ENCODE measurements around the gene NFRKB.
"Not testable (repeated sequence)": the region's sequence is repeated elsewhere in the genome, so short reads cannot be mapped to it uniquely, and the experiment has no call there.

The NFRKB gene

DNA sequence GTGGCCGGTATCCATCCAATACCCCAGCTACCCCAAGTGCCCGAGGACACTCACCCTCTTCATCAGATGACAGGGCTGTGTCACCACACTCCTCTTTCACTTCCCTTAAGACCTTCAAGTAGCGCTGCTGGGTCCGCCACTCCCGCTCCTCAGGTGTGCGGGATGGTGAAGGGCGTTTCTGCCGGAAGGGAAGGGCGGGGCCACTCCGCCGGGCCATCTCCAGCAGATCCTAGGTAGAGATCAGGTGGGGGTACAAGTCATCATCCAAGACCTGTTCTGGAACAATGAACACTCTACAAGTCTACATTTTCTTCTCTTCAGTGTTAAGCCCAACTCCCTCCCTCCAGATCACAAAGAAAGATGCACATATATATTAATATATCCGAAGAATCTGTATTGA is 10.0 kb downstream of the NFRKB start:
- no peaks in the 10 kb centered on the region for H3K27me3 ChIP-seq
- H3K36me3 ChIP-seq: peaks cover 86% of the 10 kb centered on the region
- no peak overlapping the region for H3K4me3 ChIP-seq (ENCODE audit: low read depth, low read length)
- no peak for TF ChIP-seq CTCF (IDR thresholded peaks at IDR 0.05; ENCODE audit: low read depth, low read length)
- H3K9me3 ChIP-seq: no peaks in the 10 kb centered on the region
- no peaks in the 10 kb centered on the region for H3K4me1 ChIP-seq
- DNase-seq: no peak

GRCh38 chr11:129884581-129884980 is 10.8 kb downstream of the NFRKB start:
- Histone ChIP-seq H3K4me1 (no peaks in the 10 kb centered on the region), H3K36me3 (peaks cover 85% of the 10 kb centered on the region), H3K9me3 (no peaks in the 10 kb centered on the region)

DNA sequence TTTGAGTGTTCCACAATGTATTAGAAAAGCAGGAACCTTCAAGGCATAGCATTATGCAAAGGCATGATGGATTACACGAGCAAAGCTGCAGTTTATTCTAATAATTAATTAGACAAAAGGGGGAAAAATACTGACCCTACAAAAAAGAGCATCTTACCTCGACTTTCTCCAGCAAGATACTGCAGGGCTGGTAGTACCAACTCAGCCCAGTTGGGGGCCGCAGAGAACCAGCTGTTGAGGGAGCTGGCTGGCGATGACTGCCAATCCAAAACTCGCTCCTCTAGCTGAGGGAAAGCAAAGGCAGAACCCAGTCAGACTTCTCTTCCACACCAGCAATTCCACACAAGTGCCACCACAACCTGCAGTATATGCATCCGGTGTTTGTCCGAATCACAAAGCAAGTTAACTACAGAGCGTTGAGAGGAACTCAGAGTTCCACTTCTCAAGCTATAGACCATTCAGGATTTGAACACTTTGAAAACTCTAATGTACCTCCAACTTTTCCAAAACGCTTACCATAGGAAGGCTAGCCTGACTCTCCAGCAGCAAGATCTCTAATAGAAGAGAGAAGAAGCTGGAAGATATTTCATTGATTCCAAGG is 13.7 kb downstream of the NFRKB start:
- H3K4me1 ChIP-seq: no peaks in the 10 kb centered on the region
- no peaks in the 10 kb centered on the region for H3K9me3 ChIP-seq
- H3K4me3 ChIP-seq (ENCODE audit: low read depth, low read length): no peak overlapping the region
- DNase-seq: peak; percentile 58
- peak; percentile 69 for TF ChIP-seq CTCF (IDR thresholded peaks at IDR 0.05; ENCODE audit: low read depth, low read length)
- H3K27me3 ChIP-seq: no peaks in the 10 kb centered on the region
- peaks cover 79% of the 10 kb centered on the region for H3K36me3 ChIP-seq

More at GRCh38 chr11:129884581-129884980, 10.8 kb downstream of the NFRKB start:
- no peak for TF ChIP-seq CTCF (IDR thresholded peaks at IDR 0.05; ENCODE audit: low read depth, low read length)
- Histone ChIP-seq H3K27me3 (no peaks in the 10 kb centered on the region), H3K4me3 (ENCODE audit: low read depth, low read length) (no peak overlapping the region)
- DNase-seq: no peak

DNA sequence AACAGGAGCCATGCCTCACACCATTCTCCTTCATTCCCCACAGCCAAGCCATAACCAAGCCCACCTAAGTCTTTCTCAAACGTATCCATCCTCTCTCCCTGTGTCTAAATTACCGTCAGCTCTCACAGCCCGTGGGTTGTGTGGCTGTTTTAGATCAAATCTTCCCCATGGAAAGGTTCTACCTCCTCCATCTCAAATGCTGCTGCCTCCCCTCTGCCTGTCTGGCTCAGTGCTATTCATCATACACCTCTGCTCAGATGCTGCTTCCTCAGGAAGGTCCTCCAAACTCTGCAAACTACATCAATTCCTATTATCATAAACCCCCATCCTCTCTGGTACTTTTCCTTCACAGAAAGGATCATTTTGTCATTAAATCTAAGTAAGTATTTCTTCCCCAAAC is 15.1 kb downstream of the NFRKB start:
- peaks cover 73% of the 10 kb centered on the region for H3K36me3 ChIP-seq
- DNase-seq: no peak
- no peaks in the 10 kb centered on the region for H3K27me3 ChIP-seq
- H3K4me3 ChIP-seq (ENCODE audit: low read depth, low read length): no peak overlapping the region
- H3K9me3 ChIP-seq: no peaks in the 10 kb centered on the region
- no peaks in the 10 kb centered on the region for H3K4me1 ChIP-seq
- TF ChIP-seq CTCF (IDR thresholded peaks at IDR 0.05; ENCODE audit: low read depth, low read length): no peak

- peaks cover 79% of the 10 kb centered on the region for H3K36me3 ChIP-seq
- no peak overlapping the region for H3K4me3 ChIP-seq (ENCODE audit: low read depth, low read length)
- DNase-seq: no peak
- TF ChIP-seq CTCF (IDR thresholded peaks at IDR 0.05; ENCODE audit: low read depth, low read length): no peak
- H3K9me3 ChIP-seq: no peaks in the 10 kb centered on the region
- H3K27me3 ChIP-seq: no peaks in the 10 kb centered on the region
- peaks cover 1% of the 10 kb centered on the region; the same call in 1 of the 2 replicates for H3K4me1 ChIP-seq
Measured at GRCh38 chr11:129871914-129872313, 23.5 kb downstream of the NFRKB start.

DNA sequence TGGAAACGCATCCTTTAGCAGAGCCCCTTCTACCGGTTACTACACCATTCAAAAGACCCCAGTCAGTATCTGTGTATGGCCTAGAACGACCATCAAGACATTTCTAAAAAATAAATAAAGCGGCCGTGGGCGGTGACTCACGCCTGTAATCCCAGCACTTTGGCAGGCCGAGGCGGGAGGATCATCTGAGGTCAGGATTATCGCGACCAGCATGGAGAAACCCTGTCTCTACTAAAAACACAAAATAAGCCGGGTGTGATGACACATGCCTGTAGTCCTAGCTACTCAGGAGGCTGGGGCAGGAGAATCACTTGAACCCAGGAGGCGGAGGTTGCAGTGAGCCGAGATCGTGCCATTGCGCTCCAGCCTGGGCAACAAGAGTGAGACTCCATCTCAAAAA is 26.8 kb downstream of the NFRKB start:
- H3K9me3 ChIP-seq; H3K27me3 ChIP-seq; H3K4me3 ChIP-seq (ENCODE audit: low read depth, low read length); H3K4me1 ChIP-seq; DNase-seq: not testable (repeated sequence)
- peaks cover 80% of the 10 kb centered on the region for H3K36me3 ChIP-seq
